K562 (cell line): Measurements from ENCODE around the gene MYO1E. TPM values are rescaled to one million over a fixed set of nuclear protein-coding genes. Genes with fewer than 3 reads are reported as not detected.

ENCODE experiments used
- ATAC-seq: fragments of 200-7000 bp; cut with Tn5 transposase; 3 replicates; pipeline ENCODE4 v1.9.1; 2020; ENCODE audit warnings: moderate library complexity
- BruUV-seq: library from RNA; stranded (reverse); fragments of 400-500 nt; replicated peaks from 2 replicates; lab custom pipeline; 2021; lab: Mats Ljungman, UMichigan
- CTCF ChIA-PET: fragments of 300-600 bp; formaldehyde crosslinking; extraction: SDS; loops from one replicate; lab custom pipeline; 2021; ENCODE audit warnings: low intra/inter-chr PET ratio; lab: Yijun Ruan, JAX
- POLR2A ChIA-PET: fragments of 300-600, 350-650 bp; sonication (Branson Sonifier 250); formaldehyde crosslinking; extraction: SDS; loops from one replicate; lab custom pipeline; 2021; ENCODE audit warnings: antibody characterized with exemption, inconsistent platforms; lab: Yijun Ruan, JAX
- DNase-seq, 4 experiments: peaks; one replicate each; pipeline versions ENCODE4 v3.0.0 to v3.0.0-alpha.2; 2011 to 2018; ENCODE audit warnings: low spot score in 3 of 4, mixed read lengths in 3 of 4; ENCODE audit errors: extremely low read depth in 1 of 4
- FAIRE-seq: peaks from 2 replicates; lab custom pipeline; 2011; peaks lifted over from hg19 to GRCh38; lab: Jason Lieb, UNC
- H2AFZ ChIP-seq: 2 replicates; pipeline ENCODE4 v1.6.0; 2011; ENCODE audit warnings: low read depth, low read length, control low read depth, inconsistent platforms
- H3K27ac ChIP-seq: fragments of 200-600 bp; 3 replicates; pipeline ENCODE4 v1.8.0; 2011; ENCODE audit warnings: low read depth, mild to moderate bottlenecking, control low read depth, inconsistent platforms, low read length, moderate library complexity, mixed read lengths; ENCODE audit errors: extremely low read depth
- H3K27me3 ChIP-seq, 2 experiments: fragments of 300-600 bp in 1 of 2; 2 replicates in 1 of 2; 3 replicates in 1 of 2; pipeline versions ENCODE4 v1.6.0 to v1.8.0; 2011; ENCODE audit warnings: inconsistent platforms in 2 of 2, low read length in 2 of 2, mild to moderate bottlenecking in 1 of 2, mixed read lengths in 1 of 2, moderate library complexity in 1 of 2; ENCODE audit not compliant: control insufficient read depth in 2 of 2, insufficient read depth in 2 of 2
- H3K36me3 ChIP-seq: fragments of 300-600 bp; 3 replicates; pipeline ENCODE4 v1.8.0; 2011; ENCODE audit warnings: mild to moderate bottlenecking, low read length, inconsistent platforms; ENCODE audit not compliant: control insufficient read depth, insufficient read depth
- H3K4me1 ChIP-seq, 2 experiments: fragments of 200-600 bp in 1 of 2; replicated peaks in 1 of 2; 2 replicates in 1 of 2; 3 replicates in 1 of 2; pipeline versions ENCODE4 v1.5.1 to v1.8.0; 2011; ENCODE audit warnings: inconsistent platforms in 2 of 2, low read length in 2 of 2, mild to moderate bottlenecking in 1 of 2, mixed read lengths in 1 of 2, moderate library complexity in 1 of 2; ENCODE audit not compliant: control insufficient read depth in 2 of 2, insufficient read depth in 2 of 2
- H3K4me2 ChIP-seq: 2 replicates; pipeline ENCODE4 v1.6.1; 2011; ENCODE audit warnings: low read length, control low read depth, inconsistent platforms, mixed read lengths; ENCODE audit not compliant: insufficient read depth
- H3K4me3 ChIP-seq: fragments of 200-600 bp; sonication (generic), shearing (Covaris generic); 2 replicates; pipeline ENCODE4 v1.5.1; 2016; ENCODE audit warnings: control low read depth, inconsistent platforms
- H3K79me2 ChIP-seq: fragments of 200-600 bp; 3 replicates; pipeline ENCODE4 v1.8.0; 2011; ENCODE audit warnings: low read length, inconsistent platforms; ENCODE audit not compliant: control insufficient read depth, insufficient read depth
- H3K9ac ChIP-seq, 2 experiments: 2 replicates each; pipeline versions ENCODE4 v1.6.0 to v1.6.1; 2011; ENCODE audit warnings: low read depth in 2 of 2, low read length in 2 of 2, control low read depth in 1 of 2, inconsistent platforms in 1 of 2, mild to moderate bottlenecking in 1 of 2, mixed read lengths in 1 of 2; ENCODE audit not compliant: insufficient read depth in 1 of 2
- H3K9me1 ChIP-seq: one replicate; pipeline ENCODE4 v1.6.0; 2011; ENCODE audit warnings: inconsistent platforms, mild to moderate bottlenecking, low read length, moderate library complexity; ENCODE audit not compliant: control insufficient read depth, insufficient read depth
- H3K9me3 ChIP-seq: replicated peaks from 2 replicates; pipeline ENCODE4 v1.5.1; 2011; ENCODE audit warnings: low read depth, low read length, inconsistent platforms; ENCODE audit not compliant: control insufficient read depth, insufficient read depth
- H4K20me1 ChIP-seq: replicated peaks from 2 replicates; pipeline ENCODE4 v1.6.1; 2011; ENCODE audit warnings: low read length, inconsistent platforms, mixed read lengths; ENCODE audit not compliant: control insufficient read depth, insufficient read depth
- CBFA2T2 ChIP-seq: fragments of 450-650 bp; conservative IDR thresholded peaks from 2 replicates; pipeline ENCODE4 v1.6.1; 2017; ENCODE audit warnings: mild to moderate bottlenecking
- E2F4 ChIP-seq: sonication (generic); formaldehyde crosslinking; IDR thresholded peaks from 2 replicates; pipeline ENCODE4 v1.8.0; 2022; ENCODE audit warnings: mild to moderate bottlenecking, low read depth, missing genetic modification reagents
- ELK1 ChIP-seq: sonication (generic); formaldehyde crosslinking; IDR thresholded peaks from 2 replicates; pipeline ENCODE4 v1.8.1; 2022; ENCODE audit warnings: missing genetic modification reagents
- EZH2 ChIP-seq: IDR thresholded peaks from 2 replicates; pipeline ENCODE4 v1.6.1; 2012; ENCODE audit warnings: low read depth, mild to moderate bottlenecking, inconsistent platforms, low read length, borderline replicate concordance
- FOXO4 ChIP-seq: fragments of 450-650 bp; formaldehyde crosslinking; IDR thresholded peaks from 2 replicates; pipeline ENCODE4 v1.4.0; 2020; ENCODE audit warnings: mild to moderate bottlenecking, moderate library complexity
- PML ChIP-seq: IDR thresholded peaks from 2 replicates; pipeline ENCODE4 v1.6.1; 2012; ENCODE audit warnings: low read length, inconsistent platforms
- RFX1 ChIP-seq: fragments of 450-650 bp; IDR thresholded peaks from 2 replicates; pipeline ENCODE4 v1.6.1; 2016; ENCODE audit warnings: mild to moderate bottlenecking, moderate library complexity
- SMAD3 ChIP-seq: fragments of 450-650 bp; formaldehyde crosslinking; conservative IDR thresholded peaks from 2 replicates; pipeline ENCODE4 v1.4.0; 2020; ENCODE audit warnings: mild to moderate bottlenecking
- SNRNP70 ChIP-seq: fragments of 200-400 bp; formaldehyde crosslinking; optimal IDR thresholded peaks from 2 replicates; pipeline ENCODE3; 2017; ENCODE audit warnings: low read depth, low read length
- TBL1XR1 ChIP-seq, 2 experiments: IDR thresholded peaks; 2 replicates each; pipeline ENCODE4 v1.6.1; 2012; ENCODE audit warnings: improper control_type of control experiment in 2 of 2, low read length in 2 of 2, mild to moderate bottlenecking in 1 of 2
- TFE3 ChIP-seq: fragments of 450-650 bp; formaldehyde crosslinking; IDR thresholded peaks from 2 replicates; pipeline ENCODE4 v1.4.0; 2020; ENCODE audit warnings: mild to moderate bottlenecking, mixed read lengths
- TOE1 ChIP-seq, 2 experiments: fragments of 450-650 bp in 1 of 2; sonication (generic) in 1 of 2; formaldehyde crosslinking in 1 of 2; IDR thresholded peaks; 2 replicates each; pipeline versions ENCODE4 v1.7.1 to v1.8.0; 2016 to 2022; ENCODE audit warnings: borderline replicate concordance in 2 of 2, mild to moderate bottlenecking in 2 of 2, antibody characterized with exemption in 1 of 2, inconsistent platforms in 1 of 2, low read depth in 1 of 2, missing genetic modification reagents in 1 of 2, moderate library complexity in 1 of 2
- ZBTB1 ChIP-seq: sonication (generic); formaldehyde crosslinking; IDR thresholded peaks from 2 replicates; pipeline ENCODE4 v1.8.1; 2023; ENCODE audit warnings: missing genetic modification reagents, low read depth, mild to moderate bottlenecking, borderline replicate concordance
- ZBTB26 ChIP-seq: fragments of 450-650 bp; formaldehyde crosslinking; IDR thresholded peaks from 2 replicates; pipeline ENCODE4 v1.4.0; 2022; ENCODE audit warnings: missing genetic modification characterization
- ZNF717 ChIP-seq: fragments of 250-450 bp; sonication (Bioruptor Pico); IDR thresholded peaks from 2 replicates; pipeline ENCODE4 v1.5.0; 2021
- ZNF778 ChIP-seq: fragments of 450-650 bp; formaldehyde crosslinking; IDR thresholded peaks from 2 replicates; pipeline ENCODE4 v1.4.0; 2020; ENCODE audit warnings: mild to moderate bottlenecking, moderate library complexity
- WGBS: fragments of 100-300 bp; shearing (Covaris generic); methylation state at CpG from one replicate; pipeline ENCODE4 v1.1.6; 2016; ENCODE audit warnings: low coverage, mixed read lengths; ENCODE audit not compliant: insufficient coverage; ENCODE audit errors: missing lambda C conversion rate; 5-methylcytosine and 5-hydroxymethylcytosine counted together
- in situ Hi-C: fragments of 300-500 bp; cut with MboI; formaldehyde crosslinking; loops from 4 replicates; pipeline ENCODE4 v1.15.0; 2018; ENCODE audit warnings: inconsistent platforms, mixed read lengths
- intact Hi-C: fragments of 100-400 bp; cut with micrococcal nuclease; formaldehyde crosslinking; loops from 2 replicates; pipeline ENCODE4 v1.14.2; 2022
- polyA plus RNA-seq, 8 experiments: library from polyadenylated mRNA; depleted of rRNA in 4 of 8; stranded (reverse) in 5 of 8; unstranded in 3 of 8; fragments of >200 nt; fragmentation: Nextera tagmentation in 2 of 8; fragmentation: Illumina TruSeq in 1 of 8; extraction: Ambion mirVana in 2 of 8; extraction: Trizol in 1 of 8; gene quantifications; 2 replicates each; pipeline versions ENCODE4 v1.2.1 to v1.2.3, GENCODE V29; 2011 to 2014; ENCODE audit warnings: inconsistent platforms in 1 of 8, missing spikeins in 1 of 8
- total RNA-seq, 7 experiments: library from RNA; depleted of rRNA in 6 of 7; stranded (reverse); fragments of >200 nt in 6 of 7; fragmentation: Illumina TruSeq in 2 of 7; extraction: Trizol in 2 of 7; gene quantifications; 2 replicates each; pipeline versions ENCODE4 v1.2.1 to v1.2.3, GENCODE V29; 2011 to 2021; ENCODE audit warnings: low replicate concordance in 1 of 7

Gene MYO1E
- total and polyA plus RNA-seq, 9 of the 15 experiments (the other 6 are each of a cell fraction or from before 2014, with no cell fraction given) = under 0.01 to 0.44 (median 0.01) TPM; not detected in 6

- Histone ChIP-seq H3K4me3 (no peak overlapping the region), H3K79me2 (no peaks in the 10 kb centered on the region), H3K27me3 (peaks cover 25 to 45% of the 10 kb centered on the region in 2 experiments; a peak in 3 of 5 replicates), H3K9ac (no peak overlapping the region), H3K36me3 (no peaks in the 10 kb centered on the region), H3K9me1 (no peaks in the 10 kb centered on the region), H3K9me3 (no peaks in the 10 kb centered on the region), H2AFZ (no peak overlapping the region), H3K4me2 (no peak overlapping the region), H4K20me1 (no peaks in the 10 kb centered on the region), H3K4me1 (no peaks in the 10 kb centered on the region), H3K27ac (no peak overlapping the region)
- FAIRE-seq (no peak), ATAC-seq (no peak), DNase-seq (no peak)
- ChIA-PET POLR2A (no interaction called here), CTCF (no interaction called here)
- in situ Hi-C loops = no loop called here
- WGBS = 0% methylated on average over 7 of the region's 7 CpGs
- intact Hi-C loops = no loop called here
- no TSS peak for BruUV-seq
- TF ChIP-seq TBL1XR1 (IDR thresholded peaks at IDR 0.05; ENCODE audit: low read length in 2 of 2) (no peak), SNRNP70 (no peak), RFX1 (no peak), ZNF717 (CRISPR knock-in tag) (no peak), FOXO4 (CRISPR knock-in tag) (no peak), SMAD3 (CRISPR knock-in tag) (no peak), ELK1 (CRISPR knock-in tag) (no peak), EZH2 (no peak), TOE1 (IDR thresholded peaks at IDR 0.05; ENCODE audit: borderline replicate concordance) (no peak), TOE1 (CRISPR knock-in tag; IDR thresholded peaks at IDR 0.05; ENCODE audit: borderline replicate concordance, low read depth) (no peak), PML (no peak), TFE3 (CRISPR knock-in tag) (no peak), E2F4 (CRISPR knock-in tag) (no peak), ZBTB1 (CRISPR knock-in tag) (no peak), ZNF778 (CRISPR knock-in tag) (no peak), ZBTB26 (CRISPR knock-in tag) (no peak), CBFA2T2 (no peak)
Measured at GRCh38 chr15:59306520-59307164, 66.0 kb downstream of the MYO1E start.
